ENCODE results near the gene LITAF. TPM values are rescaled to one million over a fixed set of nuclear protein-coding genes. Genes with fewer than 3 reads are reported as not detected.

The LITAF gene
- total RNA-seq, 4 donors from 2014 or later = 59.7 to 93.5 (median 64.8) TPM

DNA sequence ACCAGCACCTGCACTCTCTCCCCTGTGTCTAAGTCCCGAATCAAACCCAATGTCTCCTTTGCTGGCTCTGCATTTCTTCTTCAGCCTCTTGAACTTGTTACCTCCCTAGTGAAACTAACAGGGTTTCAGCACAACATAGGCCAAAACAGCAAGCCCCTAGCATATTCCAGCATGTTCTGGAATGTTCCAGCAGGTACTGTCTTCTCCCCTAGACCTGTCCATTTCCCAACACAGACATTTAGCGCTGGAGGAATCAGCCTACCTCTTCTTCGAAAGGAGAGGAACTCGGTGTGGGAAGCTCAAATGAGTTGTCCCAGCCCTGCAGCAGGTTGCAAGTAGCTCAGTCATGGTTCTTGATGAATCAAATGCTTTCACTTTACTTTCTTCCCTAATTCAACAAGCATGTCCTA lies 47.1 kb downstream of the LITAF start:
- TF ChIP-seq, protein P1, sequence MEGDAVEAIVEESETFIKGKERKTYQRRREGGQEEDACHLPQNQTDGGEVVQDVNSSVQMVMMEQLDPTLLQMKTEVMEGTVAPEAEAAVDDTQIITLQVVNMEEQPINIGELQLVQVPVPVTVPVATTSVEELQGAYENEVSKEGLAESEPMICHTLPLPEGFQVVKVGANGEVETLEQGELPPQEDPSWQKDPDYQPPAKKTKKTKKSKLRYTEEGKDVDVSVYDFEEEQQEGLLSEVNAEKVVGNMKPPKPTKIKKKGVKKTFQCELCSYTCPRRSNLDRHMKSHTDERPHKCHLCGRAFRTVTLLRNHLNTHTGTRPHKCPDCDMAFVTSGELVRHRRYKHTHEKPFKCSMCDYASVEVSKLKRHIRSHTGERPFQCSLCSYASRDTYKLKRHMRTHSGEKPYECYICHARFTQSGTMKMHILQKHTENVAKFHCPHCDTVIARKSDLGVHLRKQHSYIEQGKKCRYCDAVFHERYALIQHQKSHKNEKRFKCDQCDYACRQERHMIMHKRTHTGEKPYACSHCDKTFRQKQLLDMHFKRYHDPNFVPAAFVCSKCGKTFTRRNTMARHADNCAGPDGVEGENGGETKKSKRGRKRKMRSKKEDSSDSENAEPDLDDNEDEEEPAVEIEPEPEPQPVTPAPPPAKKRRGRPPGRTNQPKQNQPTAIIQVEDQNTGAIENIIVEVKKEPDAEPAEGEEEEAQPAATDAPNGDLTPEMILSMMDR (IDR thresholded peaks at IDR 0.05; ENCODE audit: low read depth) = no peak

DNA sequence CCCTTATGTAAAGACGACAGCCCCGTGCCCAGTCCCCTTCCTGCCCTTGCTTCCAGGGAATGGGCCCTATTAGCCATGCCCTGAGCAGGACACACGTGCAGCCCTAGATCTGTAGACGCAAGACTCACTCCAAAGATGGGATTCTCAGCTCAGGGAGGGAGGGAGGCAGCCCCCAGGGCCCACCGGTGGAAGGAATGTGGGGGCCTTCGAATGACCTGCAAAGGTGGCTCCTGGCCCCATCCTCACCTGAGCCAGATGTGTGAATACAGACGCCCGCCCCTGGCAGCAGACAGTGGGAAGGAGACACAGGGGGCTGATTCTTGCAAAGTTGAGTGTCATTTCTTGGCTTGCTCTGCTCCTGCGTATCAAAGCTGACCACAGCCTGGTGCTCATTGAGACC lies 47.8 kb downstream of the LITAF start:
- TF ChIP-seq, protein P1 (IDR thresholded peaks at IDR 0.05; ENCODE audit: low read depth) = no peak

DNA sequence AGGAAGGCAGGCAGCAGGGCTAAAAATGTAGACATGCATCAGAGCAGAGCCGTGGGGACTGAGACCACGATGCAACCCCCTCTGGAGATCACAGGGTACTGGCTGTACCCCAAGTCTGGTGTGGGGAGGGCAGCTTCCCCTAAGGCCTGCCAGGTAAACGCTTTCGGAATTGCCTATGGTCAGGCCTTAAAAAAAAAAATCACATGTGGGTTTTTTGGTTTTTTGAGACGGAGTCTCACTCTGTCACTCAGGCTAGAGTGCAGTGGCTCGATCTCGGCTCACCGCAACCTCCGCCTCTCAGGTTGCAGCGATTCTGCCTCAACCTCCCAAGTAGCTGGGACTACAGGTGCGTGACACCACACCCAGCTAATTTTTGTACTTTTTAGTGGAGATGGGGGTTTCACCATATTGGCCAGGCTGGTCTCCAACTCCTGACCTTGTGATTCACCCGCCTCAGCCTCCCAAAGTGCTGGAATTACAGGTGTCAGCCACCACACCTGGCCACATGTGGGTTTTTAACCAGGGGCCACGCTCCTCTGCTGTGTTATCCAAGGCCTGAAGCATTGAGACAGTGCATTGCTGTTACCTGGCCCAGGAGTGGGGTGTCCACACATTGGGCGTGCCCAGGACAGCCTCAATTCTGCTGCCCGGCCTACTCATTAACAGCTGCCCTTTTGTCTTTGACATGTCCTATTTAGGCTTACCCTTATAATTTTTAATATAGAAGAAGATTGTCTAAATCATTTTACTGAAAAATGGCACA lies 50.4 kb downstream of the LITAF start:
- TF ChIP-seq, protein P1 (IDR thresholded peaks at IDR 0.05; ENCODE audit: low read depth) = no peak

DNA sequence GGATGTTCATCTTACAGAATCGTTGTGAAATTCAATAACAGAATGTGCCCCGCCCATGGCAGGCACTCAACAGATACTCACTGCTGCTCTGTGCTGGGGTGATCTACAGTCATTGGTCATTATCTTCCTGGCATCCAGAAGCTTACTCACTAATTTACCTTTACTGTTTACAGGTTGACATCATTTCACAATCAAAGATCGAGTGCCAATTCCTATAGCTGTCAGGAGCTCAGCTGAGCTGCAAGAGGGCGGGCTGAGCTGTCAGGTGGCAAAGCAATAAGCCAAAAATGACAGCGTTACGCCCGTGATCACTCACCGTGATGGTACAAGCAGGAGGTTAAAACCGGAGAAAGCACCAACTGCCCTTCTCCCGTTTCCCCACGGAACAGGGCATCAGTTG lies 51.2 kb downstream of the LITAF start:
- TF ChIP-seq, protein P1 (IDR thresholded peaks at IDR 0.05; ENCODE audit: low read depth) = no peak

DNA sequence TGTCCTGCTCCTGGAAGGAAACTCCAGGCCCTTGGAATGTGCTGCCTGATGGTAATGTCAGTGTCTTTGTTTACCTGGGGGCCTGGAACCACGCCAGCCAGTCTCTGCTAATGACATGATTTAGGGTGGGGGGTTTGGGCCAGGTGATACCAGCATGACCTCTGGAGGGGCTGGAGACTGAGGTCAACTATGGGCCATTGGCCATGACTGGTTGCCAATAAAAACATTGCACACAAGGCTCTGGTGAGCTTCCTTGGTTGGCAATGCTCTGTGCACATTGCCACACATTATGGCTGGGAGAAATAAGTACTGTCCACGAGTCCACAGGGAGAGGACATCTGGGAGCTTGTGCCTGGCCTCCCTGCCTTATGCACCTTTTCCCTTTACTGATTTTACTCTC lies 52.5 kb downstream of the LITAF start:
- TF ChIP-seq, protein P1 (IDR thresholded peaks at IDR 0.05; ENCODE audit: low read depth) = no peak

DNA sequence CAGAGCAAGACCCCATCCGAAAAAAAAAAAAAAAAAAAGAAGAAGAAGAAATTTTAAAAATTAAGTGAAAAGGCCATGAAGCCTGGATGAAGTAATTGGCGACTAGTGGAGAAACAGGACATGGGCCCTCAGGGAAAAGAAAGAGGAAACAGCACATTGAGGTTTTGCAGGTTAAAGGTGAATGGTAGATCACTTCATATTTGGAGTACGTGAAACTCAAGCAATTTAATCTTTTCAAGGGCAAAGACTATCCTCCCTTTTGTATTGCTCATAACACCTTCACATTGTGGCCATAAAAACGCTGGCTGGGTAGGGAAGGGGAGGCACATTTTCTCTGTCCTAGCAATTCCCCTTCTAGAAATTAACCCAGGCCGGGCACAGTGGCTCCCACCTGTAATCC lies 53.1 kb downstream of the LITAF start:
- TF ChIP-seq, protein P1 (IDR thresholded peaks at IDR 0.05; ENCODE audit: low read depth) = no peak

DNA sequence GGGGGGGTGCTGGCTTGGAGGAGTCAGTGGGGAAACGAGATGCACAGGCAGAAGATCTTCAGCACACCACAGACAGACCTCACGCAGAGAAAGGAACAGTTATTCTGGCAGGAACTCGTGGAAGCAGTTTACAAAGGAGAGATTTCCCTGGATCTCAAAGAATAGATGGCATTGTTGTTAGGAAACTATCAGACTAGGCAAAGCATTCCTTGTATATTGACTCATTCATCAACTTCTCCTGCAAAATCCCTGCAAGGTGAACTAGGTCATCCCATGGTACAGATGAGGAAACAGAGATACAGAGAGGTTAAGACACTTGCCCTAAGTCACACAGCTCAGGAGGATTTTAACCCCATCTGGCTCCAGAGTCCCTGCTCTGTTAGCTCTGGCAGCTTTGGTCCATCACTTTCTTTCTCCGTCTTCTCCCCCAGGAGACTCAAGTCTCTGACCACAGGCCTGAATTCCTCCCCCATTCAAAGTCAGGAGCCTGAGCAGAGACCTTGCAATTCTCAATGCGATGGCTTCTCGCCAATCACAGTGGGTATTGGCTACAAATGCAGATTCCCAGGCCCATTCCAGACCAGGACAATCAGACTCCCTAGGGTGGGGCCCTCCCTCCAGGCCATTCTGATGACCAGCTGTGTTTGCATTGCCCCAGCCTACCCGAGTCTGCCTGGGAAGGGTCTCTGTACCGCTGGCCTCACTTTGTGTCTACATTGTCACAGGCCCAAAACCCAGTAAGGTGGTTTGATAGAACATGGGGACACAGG lies 56.4 kb downstream of the LITAF start:
- TF ChIP-seq, protein P1 (IDR thresholded peaks at IDR 0.05; ENCODE audit: low read depth) = no peak

All from subcutaneous adipose tissue (tissue), 4 donors.